GM23248 (cell line): ENCODE results near the gene COL27A1. TPM values are rescaled to one million over a fixed set of nuclear protein-coding genes. Genes with fewer than 3 reads are reported as not detected.

Experiments used
- DNase-seq: peaks from one replicate; pipeline ENCODE4 v3.0.0-alpha.2; 2015
- H2AFZ ChIP-seq: fragments of 200-600 bp; sonication (generic); 2 replicates; pipeline ENCODE4 v1.6.1; 2016; ENCODE audit warnings: antibody characterized with exemption
- H3F3A ChIP-seq: fragments of 200-600 bp; sonication (generic); 2 replicates; pipeline ENCODE4 v1.6.1; 2016; ENCODE audit warnings: mild to moderate bottlenecking, antibody characterized with exemption, mixed run types; ENCODE audit not compliant: insufficient read depth
- H3K27ac ChIP-seq: fragments of 200-600 bp; sonication (generic); 2 replicates; pipeline ENCODE4 v1.5.1; 2016; ENCODE audit warnings: mild to moderate bottlenecking
- H3K27me3 ChIP-seq: fragments of 200-600 bp; sonication (generic); replicated peaks from 2 replicates; pipeline ENCODE4 v1.6.1; 2016; ENCODE audit warnings: mild to moderate bottlenecking; ENCODE audit not compliant: insufficient read depth
- H3K36me3 ChIP-seq: fragments of 200-600 bp; sonication (generic); 2 replicates; pipeline ENCODE4 v1.6.1; 2016; ENCODE audit warnings: low read depth, mild to moderate bottlenecking
- H3K4me1 ChIP-seq: fragments of 200-600 bp; sonication (generic); 2 replicates; pipeline ENCODE4 v1.6.1; 2016; ENCODE audit warnings: mild to moderate bottlenecking; ENCODE audit not compliant: insufficient read depth
- H3K4me2 ChIP-seq: fragments of 200-600 bp; sonication (generic); one replicate; pipeline ENCODE4 v1.6.1; 2016; ENCODE audit warnings: mild to moderate bottlenecking; ENCODE audit not compliant: unreplicated experiment
- H3K4me3 ChIP-seq: fragments of 200-600 bp; sonication (generic); 2 replicates; pipeline ENCODE4 v1.5.1; 2016; ENCODE audit warnings: mild to moderate bottlenecking
- H3K79me2 ChIP-seq: fragments of 200-600 bp; sonication (generic); 2 replicates; pipeline ENCODE4 v1.6.1; 2016; ENCODE audit warnings: mild to moderate bottlenecking; ENCODE audit not compliant: insufficient read depth
- H3K9ac ChIP-seq: fragments of 200-600 bp; sonication (generic); 2 replicates; pipeline ENCODE4 v1.6.1; 2016; ENCODE audit warnings: mild to moderate bottlenecking
- H3K9me2 ChIP-seq: fragments of 200-600 bp; sonication (generic); 2 replicates; pipeline ENCODE4 v1.6.1; 2016; ENCODE audit warnings: mixed run types, mild to moderate bottlenecking, moderate library complexity; ENCODE audit not compliant: insufficient read depth
- H3K9me3 ChIP-seq: fragments of 200-600 bp; sonication (generic); one replicate; pipeline ENCODE4 v1.6.1; 2017; ENCODE audit warnings: low read depth
- H4K20me1 ChIP-seq: fragments of 200-600 bp; sonication (generic); 2 replicates; pipeline ENCODE4 v1.6.0; 2016; ENCODE audit not compliant: insufficient read depth
- EZH2 ChIP-seq: fragments of 200-600 bp; sonication (generic); IDR thresholded peaks from 2 replicates; pipeline ENCODE4 v1.6.1; 2018; ENCODE audit warnings: antibody characterized with exemption, mild to moderate bottlenecking; ENCODE audit not compliant: insufficient read depth, poor library complexity, severe bottlenecking
- EZH2phosphoT487 ChIP-seq: fragments of 200-600 bp; sonication (generic); IDR thresholded peaks from 2 replicates; pipeline ENCODE4 v1.6.1; 2018; ENCODE audit warnings: antibody characterized with exemption, moderate library complexity, mild to moderate bottlenecking, low read depth; ENCODE audit not compliant: insufficient read depth
- WGBS, 2 experiments: methylation state at CpG; one replicate each; pipeline ENCODE4 v1.1.6; 2015 to 2017; ENCODE audit warnings: low lambda C conversion rate in 2 of 2, low coverage in 1 of 2; ENCODE audit errors: missing lambda C conversion rate in 2 of 2; 5-methylcytosine and 5-hydroxymethylcytosine counted together
- in situ Hi-C: fragments of 300-500 bp; cut with MboI; formaldehyde crosslinking; loops from 2 replicates; pipeline ENCODE4 v1.15.0; 2020
- polyA plus RNA-seq: library from polyadenylated mRNA; unstranded; fragments of >200 nt; fragmentation: Nextera tagmentation; extraction: Ambion mirVana; gene quantifications from 2 replicates; pipeline ENCODE4 v1.2.1, GENCODE V29; 2016
- total RNA-seq: library from RNA; depleted of rRNA; stranded (reverse); fragments of >200 nt; shearing (Covaris generic); gene quantifications from 2 replicates; pipeline ENCODE4 v1.2.3, GENCODE V29; 2014

COL27A1 gene
- total and polyA plus RNA-seq, 2 experiments from 2014 or later, result 1.6 to 2.3 TPM

DNA sequence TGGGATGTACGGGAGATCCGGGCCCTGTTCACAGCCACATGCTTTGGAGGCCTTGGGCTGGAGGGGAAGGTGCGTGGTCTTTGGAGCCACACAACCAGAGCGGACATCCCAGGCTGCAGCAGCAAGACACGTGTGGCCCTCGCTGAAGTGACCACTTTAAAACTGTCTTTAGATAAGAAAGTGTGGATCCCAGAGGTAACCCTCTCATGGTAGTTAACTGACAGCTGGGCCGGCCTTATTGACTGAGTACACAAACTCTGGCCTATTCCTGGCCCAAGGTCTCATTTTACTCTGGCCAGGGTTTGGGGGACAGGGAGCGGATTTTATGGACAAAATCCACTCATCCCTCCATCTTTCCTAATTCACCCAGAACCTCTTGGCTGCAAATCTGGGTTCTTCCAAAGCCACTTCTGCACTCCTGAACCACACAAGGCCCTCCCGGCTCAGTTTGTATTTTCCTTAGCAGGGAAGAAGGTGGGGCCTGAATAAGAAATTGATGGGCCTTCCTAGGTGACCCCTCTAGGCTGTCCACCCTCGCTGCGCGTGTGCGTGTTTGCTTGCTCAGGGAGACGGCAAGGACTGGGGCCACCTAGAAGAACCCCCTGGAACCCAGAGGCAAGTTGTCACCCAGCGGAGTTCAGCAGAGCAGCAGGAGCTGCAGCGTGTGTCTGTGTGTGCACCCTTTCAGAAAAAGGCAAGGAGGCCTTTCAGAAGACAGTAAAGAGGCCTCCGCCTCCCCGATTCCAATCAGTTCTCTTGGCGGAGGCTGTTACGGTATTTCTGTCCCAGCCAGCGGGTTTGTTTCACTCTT, 94.3 kb downstream of the COL27A1 start:
- no peaks in the 10 kb centered on the region for H3K27me3 ChIP-seq
- H3K9me2 ChIP-seq, result no peaks in the 10 kb centered on the region
- in situ Hi-C loops, result no loop called here
- H3K79me2 ChIP-seq, result no peaks in the 10 kb centered on the region
- no peaks in the 10 kb centered on the region for H3K36me3 ChIP-seq
- H3F3A ChIP-seq, result no peaks in the 10 kb centered on the region
- DNase-seq, result peak; percentile 5
- peaks cover 12% of the 10 kb centered on the region for H3K4me1 ChIP-seq
- H3K4me3 ChIP-seq, result 0 out of 2 replicates have a peak overlapping the region, but pooled peaks have one; percentile 32
- no peaks in the 10 kb centered on the region for H3K9me3 ChIP-seq
- peak overlapping the region; percentile 69 for H3K9ac ChIP-seq
- H4K20me1 ChIP-seq, result no peaks in the 10 kb centered on the region
- peak overlapping the region; percentile 33 for H3K27ac ChIP-seq
- peak overlapping the region; percentile 71 for H2AFZ ChIP-seq
- TF ChIP-seq EZH2phosphoT487, result no peak
- no peak for TF ChIP-seq EZH2
- WGBS, 2 experiments, result 56% methylated on average over 21 of the region's 21 CpGs
- H3K4me2 ChIP-seq, result peak overlapping the region; percentile 48

DNA sequence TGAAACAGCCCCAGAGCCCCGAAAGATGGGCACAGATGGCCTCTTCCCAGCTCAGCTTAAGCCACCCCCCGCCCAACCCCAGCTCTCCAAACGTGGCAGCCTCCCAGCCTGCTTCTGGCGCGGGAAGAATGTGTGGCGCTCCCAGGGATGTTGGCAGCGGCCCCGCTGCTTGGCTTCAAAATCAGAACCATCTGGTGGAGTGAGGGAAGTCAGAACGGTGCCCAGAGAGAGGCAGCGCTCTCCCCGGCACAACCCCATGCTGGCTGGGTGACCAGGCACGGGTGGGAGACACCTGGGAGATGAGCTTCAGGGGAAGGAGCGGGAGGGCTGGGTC, 94.9 kb downstream of the COL27A1 start:
- no peaks in the 10 kb centered on the region for H3K79me2 ChIP-seq
- peaks cover 12% of the 10 kb centered on the region for H3K4me1 ChIP-seq
- DNase-seq, result peak; percentile 96
- 4% methylated on average over 13 of the region's 13 CpGs for WGBS, 2 experiments
- H4K20me1 ChIP-seq, result no peaks in the 10 kb centered on the region
- H3K27me3 ChIP-seq, result no peaks in the 10 kb centered on the region
- peak overlapping the region; percentile 48 for H3K4me2 ChIP-seq
- H3K4me3 ChIP-seq, result 0 out of 2 replicates have a peak overlapping the region, but pooled peaks have one; percentile 32
- H3K9me3 ChIP-seq, result no peaks in the 10 kb centered on the region
- H3K9me2 ChIP-seq, result no peaks in the 10 kb centered on the region
- TF ChIP-seq EZH2phosphoT487 (no peak), EZH2 (no peak)
- H3F3A ChIP-seq, result no peaks in the 10 kb centered on the region
- peak overlapping the region; percentile 71 for H2AFZ ChIP-seq
- H3K36me3 ChIP-seq, result no peaks in the 10 kb centered on the region
- H3K27ac ChIP-seq, result peak overlapping the region; percentile 33
- peak overlapping the region; percentile 69 for H3K9ac ChIP-seq
- in situ Hi-C loops, result no loop called here

DNA sequence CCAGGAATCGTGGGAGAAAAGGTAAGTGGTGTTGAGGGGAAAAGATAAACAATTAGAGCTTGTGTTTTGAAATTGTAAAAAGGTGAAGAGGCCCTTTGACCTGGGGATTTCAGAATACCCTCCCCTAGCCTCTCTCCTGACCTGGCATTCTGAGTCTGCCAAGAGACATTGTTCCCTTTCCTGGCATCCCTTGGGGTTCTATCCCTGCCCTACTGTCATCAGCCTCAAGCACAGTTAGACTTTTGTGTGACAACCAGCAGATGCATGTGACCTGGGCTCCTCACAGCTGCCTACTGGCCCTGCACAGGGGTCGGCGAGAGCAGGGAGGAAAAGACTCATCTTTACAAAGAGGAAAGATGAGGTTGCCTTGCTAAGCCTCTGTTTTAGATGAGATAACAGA, 95.3 kb downstream of the COL27A1 start:
- Histone ChIP-seq H3K4me1 (peaks cover 12% of the 10 kb centered on the region), H3K4me2 (peak overlapping the region; percentile 48), H2AFZ (peak overlapping the region; percentile 71), H3K4me3 (no peak overlapping the region), H3K79me2 (no peaks in the 10 kb centered on the region), H3K9me2 (no peaks in the 10 kb centered on the region), H3K36me3 (no peaks in the 10 kb centered on the region), H3K27ac (no peak overlapping the region), H3K9ac (peak overlapping the region; percentile 69; the same call in 1 of the 2 replicates), H3F3A (no peaks in the 10 kb centered on the region), H4K20me1 (no peaks in the 10 kb centered on the region), H3K27me3 (no peaks in the 10 kb centered on the region), H3K9me3 (no peaks in the 10 kb centered on the region)
- no peak for DNase-seq
- in situ Hi-C loops, result no loop called here
- WGBS, 2 experiments, result 63 to 65% methylated on average over 3 of the region's 3 CpGs
- TF ChIP-seq EZH2 (no peak), EZH2phosphoT487 (no peak)

DNA sequence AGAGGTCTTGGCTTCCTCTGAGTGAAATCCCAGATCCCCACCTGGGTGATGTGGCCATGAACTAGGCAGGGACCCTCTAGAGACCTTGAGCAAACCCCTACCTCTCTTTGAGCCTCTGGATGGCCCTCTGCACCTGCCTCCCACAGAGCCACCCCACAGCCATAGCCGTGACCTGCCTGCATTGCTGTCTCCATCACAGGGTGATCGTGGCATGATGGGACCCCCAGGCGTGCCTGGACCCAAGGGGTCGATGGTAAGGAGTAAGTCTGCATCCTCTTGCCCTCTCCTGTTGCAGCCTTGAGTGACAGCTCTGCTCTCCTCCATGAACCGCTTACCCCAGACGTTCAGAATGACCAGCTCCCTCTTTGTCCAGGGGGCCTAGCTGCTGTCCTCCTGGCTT, 97.1 kb downstream of the COL27A1 start:
- Histone ChIP-seq H3K27me3 (no peaks in the 10 kb centered on the region), H3K36me3 (no peaks in the 10 kb centered on the region), H3K9me2 (no peaks in the 10 kb centered on the region), H2AFZ (no peak overlapping the region), H3K79me2 (no peaks in the 10 kb centered on the region), H3K4me2 (no peak overlapping the region), H4K20me1 (no peaks in the 10 kb centered on the region), H3K9me3 (no peaks in the 10 kb centered on the region), H3K4me3 (no peak overlapping the region), H3F3A (no peaks in the 10 kb centered on the region), H3K4me1 (peaks cover 12% of the 10 kb centered on the region), H3K9ac (no peak overlapping the region), H3K27ac (no peak overlapping the region)
- DNase-seq, result no peak
- WGBS, 2 experiments, result 93 to 96% methylated on average over 6 of the region's 6 CpGs
- in situ Hi-C loops, result no loop called here
- no peak for TF ChIP-seq EZH2
- no peak for TF ChIP-seq EZH2phosphoT487

DNA sequence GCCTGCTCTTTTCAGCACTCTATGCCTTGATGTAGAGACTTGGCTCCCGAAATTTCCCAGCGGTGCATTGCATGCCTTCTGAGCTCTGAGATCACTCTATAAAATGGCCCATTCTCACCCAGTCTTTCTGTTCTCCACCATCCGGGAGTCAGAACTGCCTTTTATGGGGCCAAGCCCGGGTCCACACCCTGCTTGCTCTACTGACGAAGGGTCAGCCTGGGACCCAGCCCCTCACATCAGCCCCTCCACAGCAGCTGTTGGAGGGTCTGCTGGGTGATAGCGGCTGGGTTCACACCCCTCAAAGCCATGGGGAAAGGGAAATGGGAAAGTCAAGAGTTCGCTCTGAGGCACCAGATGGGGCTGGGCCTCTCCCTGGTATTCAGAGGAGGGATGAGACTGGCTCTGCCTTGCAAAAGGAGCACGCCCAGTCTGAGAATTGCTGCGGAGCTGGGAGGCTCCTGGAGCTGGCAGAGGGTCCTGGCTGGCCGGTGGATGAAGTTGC, 101.5 kb downstream of the COL27A1 start:
- TF ChIP-seq EZH2 (no peak), EZH2phosphoT487 (no peak)
- no peak overlapping the region for H3K4me2 ChIP-seq
- H3K4me1 ChIP-seq, result no peaks in the 10 kb centered on the region
- no peak overlapping the region for H3K27ac ChIP-seq
- no peak overlapping the region for H3K9ac ChIP-seq
- H3K27me3 ChIP-seq, result no peaks in the 10 kb centered on the region
- WGBS, 2 experiments, result 82% methylated on average over 10 of the region's 10 CpGs
- no peaks in the 10 kb centered on the region for H3K36me3 ChIP-seq
- no peaks in the 10 kb centered on the region for H3F3A ChIP-seq
- no peaks in the 10 kb centered on the region for H3K9me2 ChIP-seq
- H3K9me3 ChIP-seq, result no peaks in the 10 kb centered on the region
- no peaks in the 10 kb centered on the region for H3K79me2 ChIP-seq
- no peak overlapping the region for H3K4me3 ChIP-seq
- DNase-seq, result no peak
- in situ Hi-C loops, result no loop called here
- H2AFZ ChIP-seq, result no peak overlapping the region
- no peaks in the 10 kb centered on the region for H4K20me1 ChIP-seq
